ENCODE measurements around the gene PNMA6A.
"Not testable (repeated sequence)": the region's sequence is repeated elsewhere in the genome, so short reads cannot be mapped to it uniquely, and the experiment has no call there.

Gene PNMA6A

DNA sequence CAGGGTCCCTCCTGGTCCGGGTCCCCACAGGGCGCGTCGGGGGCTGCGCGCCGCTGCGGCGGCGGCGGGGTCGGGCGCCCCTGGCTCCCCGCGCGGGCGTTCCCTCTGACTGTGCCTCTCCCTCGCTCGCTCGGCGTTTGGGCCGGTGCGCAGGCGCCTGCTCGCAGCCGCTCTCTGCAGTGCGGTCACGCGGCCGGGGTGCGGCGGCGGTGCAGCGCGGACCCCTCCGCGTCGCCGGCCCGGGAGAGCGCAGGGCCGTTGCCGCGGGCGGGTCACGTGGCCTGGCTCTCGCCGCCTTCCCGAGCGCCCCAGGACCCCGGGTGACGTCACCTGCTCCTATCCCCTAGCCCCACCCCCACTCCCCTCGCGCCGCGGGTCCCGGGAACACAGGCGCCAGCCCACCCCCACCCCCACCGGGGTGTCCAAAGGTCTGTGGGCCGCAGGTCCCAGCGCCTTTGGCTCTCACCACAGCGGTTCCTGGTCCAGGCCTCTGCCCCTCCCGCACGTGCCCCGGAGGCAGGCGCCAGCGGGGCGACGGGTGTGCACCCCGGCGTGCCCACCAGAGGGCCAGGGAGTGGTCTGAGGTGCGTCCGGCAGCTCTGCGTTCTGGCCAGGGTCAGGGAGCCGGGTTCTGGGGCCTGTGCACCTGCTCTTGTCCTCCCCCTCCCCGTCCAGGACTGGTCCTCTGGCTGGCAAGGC lies 5.3 kb downstream of the PNMA6A start:
- H3K4me1 ChIP-seq (ENCODE audit: control insufficient read depth, low read depth, low read length); H3K4me3 ChIP-seq (ENCODE audit: low read length): not testable (repeated sequence)

DNA sequence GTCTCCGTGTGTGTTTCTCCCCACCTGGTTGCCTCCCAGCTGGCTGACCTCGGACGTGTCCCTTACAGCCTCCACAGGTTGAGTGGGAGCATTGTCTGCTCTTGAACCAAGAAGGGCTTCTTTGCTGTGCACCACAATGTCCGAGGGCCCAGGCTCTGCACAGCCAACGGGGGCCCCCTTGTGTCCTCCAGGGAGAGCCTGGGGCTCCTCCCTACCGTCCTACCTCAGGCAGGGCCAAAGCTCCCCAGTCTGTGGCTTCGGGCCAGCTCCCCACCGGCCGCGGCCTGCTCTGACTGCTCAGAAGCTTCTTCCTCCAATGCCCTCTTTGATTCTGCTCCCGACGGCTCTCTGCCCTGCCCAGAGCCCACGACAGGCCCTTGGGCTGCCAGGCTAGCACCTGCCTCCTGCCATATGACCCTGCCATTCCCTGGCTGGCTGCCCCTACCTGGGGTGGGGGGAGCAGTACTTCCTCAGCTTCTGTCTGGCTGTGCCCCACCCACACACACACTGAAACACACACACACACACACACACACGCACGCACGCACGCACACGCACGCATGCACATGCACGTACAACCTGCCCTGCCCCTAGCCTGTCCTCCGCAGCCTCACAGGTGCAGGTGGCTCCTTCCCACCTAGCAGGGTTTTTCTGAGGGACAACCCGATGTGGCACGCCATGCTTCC lies 11.1 kb downstream of the PNMA6A start:
- not testable (repeated sequence) for H3K36me3 ChIP-seq (ENCODE audit: control insufficient read depth, low read depth, low read length); H3K27me3 ChIP-seq (ENCODE audit: control insufficient read depth, insufficient read depth, low read length); H3K4me3 ChIP-seq (ENCODE audit: low read length); H3K4me1 ChIP-seq (ENCODE audit: control insufficient read depth, low read depth, low read length); H3K27ac ChIP-seq (ENCODE audit: low read length); H3K9me3 ChIP-seq (ENCODE audit: control insufficient read depth, low read depth, low read length); H3K9ac ChIP-seq (ENCODE audit: low read length)

More for the DNA sequence above, 5.3 kb downstream of the PNMA6A start:
- H3K27ac ChIP-seq (ENCODE audit: low read length); H3K36me3 ChIP-seq (ENCODE audit: control insufficient read depth, low read depth, low read length); H3K27me3 ChIP-seq (ENCODE audit: control insufficient read depth, insufficient read depth, low read length); H3K9me3 ChIP-seq (ENCODE audit: control insufficient read depth, low read depth, low read length); H3K9ac ChIP-seq (ENCODE audit: low read length): not testable (repeated sequence)

DNA sequence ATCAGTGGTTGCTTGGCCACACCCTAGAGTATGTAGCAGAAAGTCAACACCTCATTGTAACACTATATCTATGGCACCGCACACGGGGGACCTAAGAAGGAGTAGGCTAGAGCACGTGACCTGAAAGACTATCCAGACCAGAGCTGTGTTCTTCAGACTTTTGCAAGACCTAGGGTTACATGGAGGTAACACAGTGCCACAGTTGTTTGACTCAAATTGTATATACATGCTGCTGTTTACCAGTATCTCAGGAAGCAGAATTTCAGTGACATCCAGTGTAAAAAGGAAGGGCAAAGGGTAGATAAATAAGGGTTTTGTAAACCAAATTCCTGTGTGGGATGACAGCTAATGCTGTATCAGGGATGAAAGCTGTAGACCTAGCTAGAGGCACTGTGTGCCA lies 30.2 kb downstream of the PNMA6A start:
- H3K4me3 ChIP-seq (ENCODE audit: low read length), result no peak overlapping the region
- H3K36me3 ChIP-seq (ENCODE audit: control insufficient read depth, low read depth, low read length), result no peaks in the 10 kb centered on the region
- no peak overlapping the region for H3K27ac ChIP-seq (ENCODE audit: low read length)
- no peak overlapping the region for H3K9ac ChIP-seq (ENCODE audit: low read length)
- no peaks in the 10 kb centered on the region for H3K4me1 ChIP-seq (ENCODE audit: control insufficient read depth, low read depth, low read length)
- peaks cover 16% of the 10 kb centered on the region for H3K9me3 ChIP-seq (ENCODE audit: control insufficient read depth, low read depth, low read length)
- H3K27me3 ChIP-seq (ENCODE audit: control insufficient read depth, insufficient read depth, low read length), result no peaks in the 10 kb centered on the region

DNA sequence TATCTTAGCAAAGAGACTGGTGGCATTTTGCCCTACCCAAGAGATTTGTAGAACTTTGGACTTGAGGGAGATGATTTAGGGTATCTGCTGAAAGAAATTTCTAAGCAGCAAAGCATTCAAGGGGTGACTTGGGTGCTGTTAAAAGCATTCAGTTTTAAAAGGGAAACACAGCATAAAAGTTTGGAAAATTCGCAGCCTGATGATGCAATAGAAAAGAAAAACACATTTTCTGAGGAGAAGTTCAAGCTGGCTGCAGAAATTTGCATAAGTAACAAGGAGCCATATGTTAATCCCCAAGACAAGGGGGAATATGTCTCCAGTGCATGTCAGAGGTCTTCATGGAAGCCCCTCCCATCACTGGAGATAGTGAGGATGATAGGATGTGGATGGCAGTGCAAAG lies 32.7 kb downstream of the PNMA6A start:
- peaks cover 12% of the 10 kb centered on the region for H3K9me3 ChIP-seq (ENCODE audit: control insufficient read depth, low read depth, low read length)
- not testable (repeated sequence) for H3K9ac ChIP-seq (ENCODE audit: low read length); H3K4me1 ChIP-seq (ENCODE audit: control insufficient read depth, low read depth, low read length); H3K27ac ChIP-seq (ENCODE audit: low read length); H3K4me3 ChIP-seq (ENCODE audit: low read length); H3K27me3 ChIP-seq (ENCODE audit: control insufficient read depth, insufficient read depth, low read length); H3K36me3 ChIP-seq (ENCODE audit: control insufficient read depth, low read depth, low read length)

DNA sequence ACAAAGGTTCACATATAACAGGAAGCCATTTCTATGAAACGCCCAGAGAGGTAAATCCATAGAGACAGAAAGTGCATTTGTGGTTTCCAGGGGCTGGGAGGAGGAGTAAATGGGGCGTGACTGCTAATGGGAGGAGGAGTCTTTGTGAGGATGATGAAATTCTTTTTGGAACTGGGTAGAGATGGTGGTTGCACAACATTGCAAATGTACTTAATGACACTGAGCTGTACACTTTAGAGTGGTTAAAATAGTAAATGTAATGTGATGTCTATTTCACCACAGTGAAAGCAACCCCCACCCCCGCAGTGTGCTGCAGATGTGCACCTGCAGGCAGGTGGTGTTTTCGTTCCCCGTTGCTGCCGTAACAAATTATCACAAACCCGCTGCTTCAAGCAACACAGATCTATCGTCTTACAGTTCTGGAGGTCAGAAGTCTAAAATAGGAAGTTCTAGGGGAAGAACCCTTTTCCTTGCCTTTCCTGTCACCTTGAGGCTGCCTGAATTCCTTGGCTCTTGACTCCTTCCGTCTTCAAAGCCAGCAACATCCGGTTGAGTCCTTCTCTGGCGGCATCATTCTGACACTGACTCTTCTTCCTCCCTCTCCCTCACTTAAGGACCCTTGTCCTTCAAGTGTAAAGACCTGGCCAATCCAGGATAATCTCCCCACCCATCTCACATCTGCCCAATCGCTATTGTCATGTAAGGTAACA lies 34.0 kb downstream of the PNMA6A start:
- H3K9ac ChIP-seq (ENCODE audit: low read length); H3K9me3 ChIP-seq (ENCODE audit: control insufficient read depth, low read depth, low read length); H3K4me1 ChIP-seq (ENCODE audit: control insufficient read depth, low read depth, low read length); H3K36me3 ChIP-seq (ENCODE audit: control insufficient read depth, low read depth, low read length); H3K4me3 ChIP-seq (ENCODE audit: low read length); H3K27me3 ChIP-seq (ENCODE audit: control insufficient read depth, insufficient read depth, low read length); H3K27ac ChIP-seq (ENCODE audit: low read length): not testable (repeated sequence)

DNA sequence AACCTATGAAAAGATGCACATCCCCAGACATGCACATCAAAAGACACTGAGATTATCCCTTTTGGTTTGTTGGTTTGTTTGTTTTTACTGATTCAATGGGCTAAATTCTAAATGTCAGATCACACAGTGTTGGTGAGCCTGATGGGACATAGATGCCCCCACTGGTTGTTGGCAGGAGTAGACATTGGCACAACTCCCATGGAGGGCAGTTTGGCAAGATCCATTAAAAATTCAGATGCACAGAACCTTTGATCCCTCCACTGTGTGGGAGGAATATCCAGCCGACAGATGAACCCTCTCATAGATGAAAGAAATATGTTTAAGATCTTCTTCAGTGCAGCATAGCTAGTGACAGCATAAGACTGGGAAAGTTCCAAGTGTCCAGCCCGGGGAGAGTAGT lies 38.5 kb downstream of the PNMA6A start:
- H3K4me3 ChIP-seq (ENCODE audit: low read length); H3K27me3 ChIP-seq (ENCODE audit: control insufficient read depth, insufficient read depth, low read length); H3K4me1 ChIP-seq (ENCODE audit: control insufficient read depth, low read depth, low read length); H3K27ac ChIP-seq (ENCODE audit: low read length); H3K9me3 ChIP-seq (ENCODE audit: control insufficient read depth, low read depth, low read length); H3K9ac ChIP-seq (ENCODE audit: low read length); H3K36me3 ChIP-seq (ENCODE audit: control insufficient read depth, low read depth, low read length): not testable (repeated sequence)

DNA sequence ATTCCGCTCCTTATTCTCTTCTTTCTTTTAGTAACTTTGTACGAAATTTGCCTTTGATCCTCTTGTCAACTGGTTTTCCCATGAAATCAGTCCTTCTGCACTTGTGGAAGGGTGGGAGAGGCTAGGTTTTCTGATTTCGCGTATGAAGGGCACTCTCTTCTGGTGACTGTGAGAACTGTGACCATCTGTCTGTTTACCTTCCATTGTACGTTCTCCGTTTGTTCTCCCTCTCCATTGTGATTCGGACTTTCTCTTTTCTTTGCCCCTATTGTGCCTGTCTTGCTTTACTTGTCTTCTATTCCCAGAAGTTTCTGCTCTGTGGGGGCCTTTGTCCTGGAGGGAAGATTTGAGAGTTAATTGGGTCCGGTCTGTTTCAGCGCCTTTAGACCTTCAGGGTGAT lies 41.6 kb downstream of the PNMA6A start:
- H3K9ac ChIP-seq (ENCODE audit: low read length); H3K36me3 ChIP-seq (ENCODE audit: control insufficient read depth, low read depth, low read length); H3K4me1 ChIP-seq (ENCODE audit: control insufficient read depth, low read depth, low read length); H3K4me3 ChIP-seq (ENCODE audit: low read length); H3K27me3 ChIP-seq (ENCODE audit: control insufficient read depth, insufficient read depth, low read length); H3K27ac ChIP-seq (ENCODE audit: low read length); H3K9me3 ChIP-seq (ENCODE audit: control insufficient read depth, low read depth, low read length): not testable (repeated sequence)

DNA sequence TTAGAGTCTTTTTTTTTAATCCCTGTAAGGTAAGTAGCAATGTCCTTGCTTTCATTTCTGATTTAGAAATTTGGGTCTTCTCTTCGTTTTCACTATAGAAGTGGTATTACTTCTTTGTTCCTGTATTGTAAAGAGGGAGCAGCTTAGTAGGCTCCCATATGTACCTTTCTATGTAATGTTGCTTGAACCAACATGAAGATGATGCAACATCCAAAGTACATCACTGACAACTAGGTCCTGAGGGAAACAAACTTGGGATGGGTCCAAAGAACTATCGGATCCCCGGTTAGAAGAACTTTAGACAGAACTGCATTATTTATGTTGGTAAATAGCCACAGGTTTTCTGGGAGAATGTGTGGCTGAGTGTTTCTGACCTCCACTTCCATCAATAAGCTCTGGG lies 45.5 kb downstream of the PNMA6A start:
- H3K36me3 ChIP-seq (ENCODE audit: control insufficient read depth, low read depth, low read length); H3K27me3 ChIP-seq (ENCODE audit: control insufficient read depth, insufficient read depth, low read length); H3K27ac ChIP-seq (ENCODE audit: low read length); H3K4me3 ChIP-seq (ENCODE audit: low read length); H3K4me1 ChIP-seq (ENCODE audit: control insufficient read depth, low read depth, low read length); H3K9ac ChIP-seq (ENCODE audit: low read length); H3K9me3 ChIP-seq (ENCODE audit: control insufficient read depth, low read depth, low read length): not testable (repeated sequence)

DNA sequence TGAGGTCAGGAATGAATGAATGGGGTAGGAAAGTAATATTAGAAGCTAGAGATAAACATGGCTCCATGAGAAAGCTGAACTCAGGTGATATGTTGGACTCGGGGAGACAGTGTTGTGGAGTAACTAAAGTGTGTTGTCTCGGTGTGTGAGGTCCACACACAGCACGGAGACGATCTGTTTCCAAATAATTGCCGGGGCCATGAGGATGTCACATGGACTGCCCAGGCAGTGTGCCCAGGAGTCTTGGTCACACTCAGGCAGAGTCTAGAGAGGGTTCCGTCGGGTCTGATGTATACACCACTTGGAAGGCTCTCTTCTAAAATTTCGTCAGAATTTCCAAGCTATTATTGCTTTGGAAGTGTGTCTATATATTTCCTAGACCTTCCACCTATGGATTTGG lies 48.0 kb downstream of the PNMA6A start:
- not testable (repeated sequence) for H3K4me3 ChIP-seq (ENCODE audit: low read length); H3K27me3 ChIP-seq (ENCODE audit: control insufficient read depth, insufficient read depth, low read length); H3K9me3 ChIP-seq (ENCODE audit: control insufficient read depth, low read depth, low read length); H3K27ac ChIP-seq (ENCODE audit: low read length); H3K9ac ChIP-seq (ENCODE audit: low read length); H3K4me1 ChIP-seq (ENCODE audit: control insufficient read depth, low read depth, low read length); H3K36me3 ChIP-seq (ENCODE audit: control insufficient read depth, low read depth, low read length)

DNA sequence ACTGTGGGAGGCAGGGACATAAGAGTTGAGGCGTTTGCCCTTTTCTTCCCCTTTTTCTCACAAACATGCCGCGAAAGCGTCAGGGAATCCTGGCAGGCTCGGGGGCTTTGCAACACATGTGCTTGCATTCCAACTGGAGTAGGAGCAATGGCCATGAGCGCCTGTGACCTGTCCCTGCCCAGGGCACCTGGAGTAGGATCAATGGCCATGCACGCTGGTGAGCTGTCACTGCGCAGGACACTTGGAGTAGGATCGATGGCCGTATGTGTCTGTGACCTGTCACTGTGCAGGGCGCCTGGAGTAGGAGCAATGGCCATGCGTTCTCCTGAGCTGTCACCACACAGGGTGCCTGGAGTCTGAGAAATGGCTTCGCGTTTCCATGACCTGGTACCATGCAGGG lies 51.2 kb downstream of the PNMA6A start:
- H3K27ac ChIP-seq (ENCODE audit: low read length); H3K4me1 ChIP-seq (ENCODE audit: control insufficient read depth, low read depth, low read length); H3K27me3 ChIP-seq (ENCODE audit: control insufficient read depth, insufficient read depth, low read length); H3K9me3 ChIP-seq (ENCODE audit: control insufficient read depth, low read depth, low read length); H3K4me3 ChIP-seq (ENCODE audit: low read length); H3K9ac ChIP-seq (ENCODE audit: low read length); H3K36me3 ChIP-seq (ENCODE audit: control insufficient read depth, low read depth, low read length): not testable (repeated sequence)
